ENCODE data around the gene CEP112. TPM values are rescaled to one million over a fixed set of nuclear protein-coding genes. Genes with fewer than 3 reads are reported as not detected.

Gene CEP112
- total and polyA plus RNA-seq, 2 experiments from 2014 or later: 4.0 to 4.3 TPM

DNA sequence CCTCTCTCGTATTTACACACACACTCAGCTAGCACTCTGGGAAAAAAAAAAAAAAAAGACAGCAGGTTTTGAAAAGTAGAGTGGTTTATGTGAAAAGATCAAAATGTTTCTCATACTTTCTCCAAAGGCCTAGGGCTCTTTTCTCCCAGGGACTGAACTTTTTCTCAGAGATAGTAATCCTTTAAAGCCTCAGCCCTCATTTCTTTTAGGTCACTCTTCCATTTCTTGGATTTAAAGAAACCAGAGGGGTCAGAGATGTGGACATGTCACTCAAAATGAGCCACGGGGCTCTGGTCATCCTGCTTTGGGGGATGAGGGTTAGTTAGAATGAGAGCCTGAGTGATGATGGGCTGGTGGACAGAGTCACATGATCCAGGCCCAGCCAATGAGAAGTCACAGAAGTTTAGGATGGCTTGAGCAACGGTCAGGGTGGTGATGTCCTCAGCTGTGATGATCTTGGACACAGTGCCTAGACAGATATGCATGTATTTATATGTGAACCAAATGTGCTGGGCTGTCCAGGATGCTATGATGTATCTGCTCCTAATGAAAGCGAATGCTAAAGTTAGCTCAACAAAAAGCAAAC, 596.8 kb downstream of the CEP112 start:
- Mint-ChIP-seq H3K36me3 (ENCODE audit: low read depth) (no peaks in the 10 kb centered on the region), H3K27ac (no peak overlapping the region), H3K4me1 (peaks cover 32% of the 10 kb centered on the region), H3K27me3 (ENCODE audit: insufficient read depth, low read depth, poor library complexity) (peaks cover 4% of the 10 kb centered on the region), H3K4me3 (no peak overlapping the region; the same call in 2 of the 3 replicates), H3K9me3 (no peaks in the 10 kb centered on the region)
- peaks cover 4% of the 10 kb centered on the region; the same call in 1 of the 2 replicates for H3K9me2 ChIP-seq (ENCODE audit: insufficient read depth)
- H3K27me3 ChIP-seq (ENCODE audit: insufficient read depth): no peaks in the 10 kb centered on the region
- no peak overlapping the region for H3K4me3 ChIP-seq
- no peak for ATAC-seq
- peak overlapping the region; percentile 76; the same call in 1 of the 2 replicates for H3K4me2 ChIP-seq
- no peaks in the 10 kb centered on the region for H4K20me1 ChIP-seq (replicated peaks; ENCODE audit: insufficient read depth)
- TF ChIP-seq ZNF114 (CRISPR knock-in tag; IDR thresholded peaks at IDR 0.05) (no peak), EZH2phosphoT487 (IDR thresholded peaks at IDR 0.05; ENCODE audit: unreplicated experiment) (no peak), CREB1 (CRISPR knock-in tag; IDR thresholded peaks at IDR 0.05; ENCODE audit: low read depth) (no peak), JUNB (IDR thresholded peaks at IDR 0.05; ENCODE audit: unreplicated experiment) (no peak)
- TF ChIP-seq, protein P1, sequence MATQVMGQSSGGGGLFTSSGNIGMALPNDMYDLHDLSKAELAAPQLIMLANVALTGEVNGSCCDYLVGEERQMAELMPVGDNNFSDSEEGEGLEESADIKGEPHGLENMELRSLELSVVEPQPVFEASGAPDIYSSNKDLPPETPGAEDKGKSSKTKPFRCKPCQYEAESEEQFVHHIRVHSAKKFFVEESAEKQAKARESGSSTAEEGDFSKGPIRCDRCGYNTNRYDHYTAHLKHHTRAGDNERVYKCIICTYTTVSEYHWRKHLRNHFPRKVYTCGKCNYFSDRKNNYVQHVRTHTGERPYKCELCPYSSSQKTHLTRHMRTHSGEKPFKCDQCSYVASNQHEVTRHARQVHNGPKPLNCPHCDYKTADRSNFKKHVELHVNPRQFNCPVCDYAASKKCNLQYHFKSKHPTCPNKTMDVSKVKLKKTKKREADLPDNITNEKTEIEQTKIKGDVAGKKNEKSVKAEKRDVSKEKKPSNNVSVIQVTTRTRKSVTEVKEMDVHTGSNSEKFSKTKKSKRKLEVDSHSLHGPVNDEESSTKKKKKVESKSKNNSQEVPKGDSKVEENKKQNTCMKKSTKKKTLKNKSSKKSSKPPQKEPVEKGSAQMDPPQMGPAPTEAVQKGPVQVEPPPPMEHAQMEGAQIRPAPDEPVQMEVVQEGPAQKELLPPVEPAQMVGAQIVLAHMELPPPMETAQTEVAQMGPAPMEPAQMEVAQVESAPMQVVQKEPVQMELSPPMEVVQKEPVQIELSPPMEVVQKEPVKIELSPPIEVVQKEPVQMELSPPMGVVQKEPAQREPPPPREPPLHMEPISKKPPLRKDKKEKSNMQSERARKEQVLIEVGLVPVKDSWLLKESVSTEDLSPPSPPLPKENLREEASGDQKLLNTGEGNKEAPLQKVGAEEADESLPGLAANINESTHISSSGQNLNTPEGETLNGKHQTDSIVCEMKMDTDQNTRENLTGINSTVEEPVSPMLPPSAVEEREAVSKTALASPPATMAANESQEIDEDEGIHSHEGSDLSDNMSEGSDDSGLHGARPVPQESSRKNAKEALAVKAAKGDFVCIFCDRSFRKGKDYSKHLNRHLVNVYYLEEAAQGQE (IDR thresholded peaks at IDR 0.05; ENCODE audit: unreplicated experiment): no peak
- H3K36me3 ChIP-seq (ENCODE audit: insufficient read depth): no peaks in the 10 kb centered on the region; the same call in 1 of the 2 replicates
- no peak overlapping the region for H3K27ac ChIP-seq (ENCODE audit: low read depth)
- no peaks in the 10 kb centered on the region for H3F3A ChIP-seq (replicated peaks; ENCODE audit: low read depth)
- peaks cover 30% of the 10 kb centered on the region for H3K4me1 ChIP-seq (ENCODE audit: insufficient read depth)
- H2AFZ ChIP-seq: no peak overlapping the region
- no peaks in the 10 kb centered on the region for H3K79me2 ChIP-seq (replicated peaks; ENCODE audit: insufficient read depth)
- no peak for DNase-seq (ENCODE audit: low spot score)

GRCh38 chr17:65593855-65594845, 597.8 kb downstream of the CEP112 start:
- peaks cover 32% of the 10 kb centered on the region for H3K4me1 Mint-ChIP-seq
- TF ChIP-seq, protein P1 (IDR thresholded peaks at IDR 0.05; ENCODE audit: unreplicated experiment): no peak
- no peak for TF ChIP-seq EZH2phosphoT487 (IDR thresholded peaks at IDR 0.05; ENCODE audit: unreplicated experiment)

More at GRCh38 chr17:65593855-65594845, 597.8 kb downstream of the CEP112 start:
- Histone ChIP-seq H2AFZ (peak overlapping the region; percentile 84), H3K9me2 (ENCODE audit: insufficient read depth) (peaks cover 4% of the 10 kb centered on the region; the same call in 1 of the 2 replicates), H3K27ac (ENCODE audit: low read depth) (peak overlapping the region; percentile 68), H3F3A (replicated peaks; ENCODE audit: low read depth) (no peaks in the 10 kb centered on the region), H4K20me1 (replicated peaks; ENCODE audit: insufficient read depth) (no peaks in the 10 kb centered on the region), H3K36me3 (ENCODE audit: insufficient read depth) (no peaks in the 10 kb centered on the region; the same call in 1 of the 2 replicates), H3K4me2 (peak overlapping the region; percentile 76), H3K4me1 (ENCODE audit: insufficient read depth) (peaks cover 30% of the 10 kb centered on the region), H3K27me3 (ENCODE audit: insufficient read depth) (no peaks in the 10 kb centered on the region), H3K4me3 (peak overlapping the region; percentile 46), H3K79me2 (replicated peaks; ENCODE audit: insufficient read depth) (no peaks in the 10 kb centered on the region)
- Mint-ChIP-seq H3K27ac (no peak overlapping the region), H3K36me3 (ENCODE audit: low read depth) (no peaks in the 10 kb centered on the region), H3K9me3 (no peaks in the 10 kb centered on the region), H3K4me3 (peak overlapping the region; percentile 20; the same call in 2 of the 3 replicates), H3K27me3 (ENCODE audit: insufficient read depth, low read depth, poor library complexity) (peaks cover 2% of the 10 kb centered on the region)
- ATAC-seq: peak; percentile 75
- DNase-seq (ENCODE audit: low spot score): no peak
